Omental fat pad (tissue), 4 donors: ENCODE results near the gene RMND5A. TPM values are rescaled to one million over a fixed set of nuclear protein-coding genes. Genes with fewer than 3 reads are reported as not detected.

Experiments used
- ATAC-seq: fragments of 150-250 bp; one replicate; pipeline ENCODE4 v1.9.1; 2016; ENCODE audit warnings: mild to moderate bottlenecking, moderate library complexity; ENCODE audit not compliant: low FRiP score
- DNase-seq: peaks from one replicate; pipeline ENCODE4 v3.0.0-alpha.2; 2019; ENCODE audit warnings: low spot score
- total RNA-seq, 4 donors: library from RNA; depleted of rRNA; stranded (reverse); fragments of >200 nt; gene quantifications; one replicate each; pipeline ENCODE4 v1.1.0, GENCODE V29; 2016
- TF ChIP-seq, protein P1 (sequence below), 3 donors: fragments of 450-650 bp; IDR thresholded peaks; one replicate each; pipeline ENCODE4 v1.5.1; 2016 to 2017; ENCODE audit warnings: antibody characterized with exemption in 3 of 3, mild to moderate bottlenecking in 3 of 3, moderate library complexity in 2 of 3

Gene RMND5A
- total RNA-seq, 4 donors from 2014 or later = 30.6 to 55.6 (median 46.3) TPM

DNA sequence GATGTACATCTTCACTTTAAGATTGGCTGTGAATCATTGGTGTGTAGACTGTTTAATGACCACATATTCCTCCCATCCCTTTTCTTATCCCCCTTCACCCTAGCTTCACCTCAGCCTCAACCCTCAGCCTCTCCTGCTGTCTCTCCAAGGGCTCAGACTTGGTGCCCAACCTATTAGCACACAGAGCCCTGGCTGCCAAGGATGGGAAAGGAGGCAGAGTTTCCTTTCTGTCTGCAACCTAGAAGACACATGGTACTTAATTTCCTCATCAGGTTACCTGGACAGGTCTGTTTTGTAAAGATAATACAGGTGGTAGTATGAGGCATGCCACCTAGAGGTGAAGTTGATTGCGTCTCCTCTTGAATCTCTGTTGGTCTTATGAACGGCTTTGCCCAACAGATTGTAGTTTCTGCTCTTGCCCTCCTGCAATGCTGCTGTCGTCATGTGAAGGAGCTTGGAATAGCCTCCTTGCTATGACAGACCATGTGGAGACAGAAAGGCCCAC is 44.5 kb upstream of the RMND5A start:
- TF ChIP-seq, protein P1, sequence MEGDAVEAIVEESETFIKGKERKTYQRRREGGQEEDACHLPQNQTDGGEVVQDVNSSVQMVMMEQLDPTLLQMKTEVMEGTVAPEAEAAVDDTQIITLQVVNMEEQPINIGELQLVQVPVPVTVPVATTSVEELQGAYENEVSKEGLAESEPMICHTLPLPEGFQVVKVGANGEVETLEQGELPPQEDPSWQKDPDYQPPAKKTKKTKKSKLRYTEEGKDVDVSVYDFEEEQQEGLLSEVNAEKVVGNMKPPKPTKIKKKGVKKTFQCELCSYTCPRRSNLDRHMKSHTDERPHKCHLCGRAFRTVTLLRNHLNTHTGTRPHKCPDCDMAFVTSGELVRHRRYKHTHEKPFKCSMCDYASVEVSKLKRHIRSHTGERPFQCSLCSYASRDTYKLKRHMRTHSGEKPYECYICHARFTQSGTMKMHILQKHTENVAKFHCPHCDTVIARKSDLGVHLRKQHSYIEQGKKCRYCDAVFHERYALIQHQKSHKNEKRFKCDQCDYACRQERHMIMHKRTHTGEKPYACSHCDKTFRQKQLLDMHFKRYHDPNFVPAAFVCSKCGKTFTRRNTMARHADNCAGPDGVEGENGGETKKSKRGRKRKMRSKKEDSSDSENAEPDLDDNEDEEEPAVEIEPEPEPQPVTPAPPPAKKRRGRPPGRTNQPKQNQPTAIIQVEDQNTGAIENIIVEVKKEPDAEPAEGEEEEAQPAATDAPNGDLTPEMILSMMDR (IDR thresholded peaks at IDR 0.05) = no peak
- no peak for DNase-seq
- ATAC-seq = no peak

DNA sequence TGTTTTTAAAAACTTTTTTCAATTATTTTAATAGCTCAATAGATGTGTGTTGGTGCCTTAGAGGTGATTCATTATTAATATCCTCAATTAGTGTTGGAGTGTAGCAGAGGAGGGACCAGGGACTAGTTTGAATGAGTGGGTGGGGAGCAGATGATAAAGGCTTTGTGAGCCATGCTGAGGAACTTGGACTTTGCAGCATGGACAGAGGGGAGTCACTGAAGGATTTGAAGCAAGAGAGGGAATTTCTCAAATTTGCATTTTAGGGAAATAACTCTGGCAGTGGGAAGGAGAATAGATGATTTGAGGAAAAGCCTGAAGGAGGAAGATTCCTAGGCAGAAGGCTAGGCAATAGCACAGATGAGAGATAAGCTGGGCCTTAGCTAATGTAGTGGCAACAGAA is 42.3 kb upstream of the RMND5A start:
- ATAC-seq (no peak), DNase-seq (no peak)
- TF ChIP-seq, protein P1 (IDR thresholded peaks at IDR 0.05) = no peak

DNA sequence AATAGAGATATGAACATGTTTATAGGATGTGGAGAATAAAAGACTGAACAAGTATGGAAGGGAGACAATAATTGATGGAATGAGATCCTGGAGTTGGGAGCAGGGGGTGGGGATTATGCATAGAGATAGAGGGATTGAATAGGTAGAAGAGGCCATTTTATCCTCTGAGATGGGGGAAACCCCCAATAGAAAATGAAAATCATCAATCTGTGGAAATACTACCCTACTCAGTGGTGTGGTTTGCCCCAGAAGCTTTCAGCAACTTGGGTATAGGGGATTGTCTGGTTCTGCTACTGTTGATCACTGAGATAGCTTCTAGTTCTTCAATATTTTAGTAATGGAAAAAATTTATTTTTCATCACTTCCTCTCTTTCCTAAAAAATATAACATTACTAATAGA is 41.1 kb upstream of the RMND5A start:
- ATAC-seq (no peak), DNase-seq (no peak)
- TF ChIP-seq, protein P1 (IDR thresholded peaks at IDR 0.05) = no peak

DNA sequence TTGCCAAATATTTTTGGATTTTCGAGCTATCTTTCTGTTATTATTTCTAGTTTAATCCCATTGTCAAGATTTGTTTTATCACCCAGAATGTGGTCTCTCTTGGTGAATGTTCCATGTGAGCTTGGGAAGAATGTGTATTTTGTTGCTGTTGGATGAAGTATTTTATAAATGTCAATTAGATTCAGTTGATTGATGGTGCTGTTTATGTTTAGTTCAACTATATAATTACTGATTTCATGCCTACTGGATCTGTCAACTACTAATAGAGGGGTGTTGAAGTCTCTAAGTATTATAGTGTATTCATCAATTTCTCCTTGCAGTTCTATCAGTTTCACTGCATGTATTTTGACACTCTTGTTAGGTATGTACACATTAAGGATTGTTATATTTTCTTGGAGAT is 34.7 kb upstream of the RMND5A start:
- no peak for ATAC-seq
- no peak for DNase-seq

DNA sequence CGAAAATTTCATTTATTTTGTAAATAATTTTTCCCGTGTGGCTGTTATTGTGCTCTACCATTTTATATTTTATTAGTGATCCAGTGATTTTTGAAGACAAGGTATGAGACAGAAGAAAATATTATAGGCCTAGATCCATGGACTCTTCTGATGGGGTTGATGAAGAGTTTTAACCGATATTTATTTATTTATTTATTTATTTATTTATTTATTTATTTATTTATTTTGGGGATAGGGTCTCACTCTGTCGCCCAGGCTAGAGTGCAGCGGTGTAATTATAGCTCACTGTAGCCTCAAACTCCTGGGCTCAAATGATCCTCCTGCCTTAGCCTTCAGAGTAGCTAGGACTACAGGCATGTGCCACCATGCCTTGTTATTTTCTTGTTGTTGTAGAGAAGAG is 33.6 kb upstream of the RMND5A start:
- TF ChIP-seq, protein P1 (IDR thresholded peaks at IDR 0.05) = no peak
- ATAC-seq (no peak), DNase-seq (no peak)

More for the DNA sequence above, 34.7 kb upstream of the RMND5A start:
- TF ChIP-seq, protein P1 (IDR thresholded peaks at IDR 0.05) = no peak

DNA sequence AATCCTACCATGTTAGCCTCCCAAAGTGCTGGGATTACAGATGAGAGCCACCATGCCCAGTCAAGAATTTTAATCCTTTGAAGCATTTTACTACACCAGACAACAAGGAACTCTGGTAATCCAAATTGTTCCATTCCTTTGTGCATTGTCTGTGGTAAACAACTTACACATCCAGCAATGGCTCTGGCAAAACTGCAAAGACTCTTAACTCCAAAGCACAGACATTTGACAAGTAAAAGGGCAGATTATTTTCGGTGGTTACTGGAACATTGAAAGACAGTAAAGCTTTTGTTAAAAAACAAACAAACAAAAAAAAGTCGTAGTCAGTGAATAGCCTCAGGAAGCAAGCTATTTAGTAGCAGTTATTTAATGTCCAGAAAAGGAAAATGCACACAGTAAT is 33.2 kb upstream of the RMND5A start:
- TF ChIP-seq, protein P1 (IDR thresholded peaks at IDR 0.05) = no peak
- DNase-seq (no peak), ATAC-seq (no peak)

DNA sequence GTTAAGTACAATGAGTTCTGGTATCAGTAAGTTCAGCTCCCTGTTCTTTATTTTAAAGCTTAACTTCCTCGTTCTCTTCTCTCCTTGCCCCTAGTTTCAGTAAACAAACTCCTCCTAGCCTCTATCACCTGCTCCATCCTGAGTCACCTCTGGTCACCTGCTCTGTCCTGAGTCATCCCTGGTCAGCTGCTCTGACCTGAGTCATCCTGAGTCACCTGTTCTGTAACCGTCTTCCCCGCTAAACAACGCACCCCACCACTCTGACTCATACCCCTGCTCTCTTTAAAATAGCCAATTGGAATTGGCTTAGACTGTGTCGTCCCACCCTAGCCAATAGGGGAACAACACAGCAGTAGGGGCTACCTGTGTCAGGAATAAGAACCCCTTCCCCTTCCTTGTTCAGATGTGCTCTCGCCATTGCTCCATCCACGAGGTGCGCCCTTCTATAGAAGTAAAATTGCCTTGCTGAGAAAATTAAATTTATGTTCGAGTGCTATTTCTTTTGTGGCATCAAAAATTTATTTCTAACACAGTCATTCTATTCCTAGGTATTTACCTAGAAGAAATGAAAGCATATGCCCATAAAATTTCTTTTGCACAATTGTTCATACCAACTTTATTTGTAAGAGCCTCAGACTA is 24.9 kb upstream of the RMND5A start:
- DNase-seq (no peak), ATAC-seq (no peak)
- TF ChIP-seq, protein P1 (IDR thresholded peaks at IDR 0.05) = no peak
